IMR-90 (cell line): ENCODE data around the gene CRISP2. TPM values are rescaled to one million over a fixed set of nuclear protein-coding genes. Genes with fewer than 3 reads are reported as not detected.

Experiments used
- ATAC-seq: fragments of 200-7000 bp; cut with Tn5 transposase; 2 replicates; pipeline ENCODE4 v1.9.1; 2020; ENCODE audit warnings: low read depth, mild to moderate bottlenecking, moderate library complexity
- BruUV-seq: library from RNA; stranded (reverse); fragments of 400-500 nt; replicated peaks from 2 replicates; lab custom pipeline; 2021; lab: Mats Ljungman, UMichigan
- CTCF ChIA-PET: fragments of 300-600 bp; formaldehyde crosslinking; extraction: SDS; loops from one replicate; lab custom pipeline; 2021; ENCODE audit warnings: antibody characterized with exemption; lab: Yijun Ruan, JAX
- POLR2A ChIA-PET: fragments of 300-600 bp; sonication (Branson Sonifier 250); formaldehyde crosslinking; loops from one replicate; lab custom pipeline; 2022; ENCODE audit warnings: antibody characterized with exemption; ENCODE audit not compliant: unreplicated experiment; lab: Charles Lee
- DNase-seq: peaks from one replicate; pipeline ENCODE4 v3.0.0; 2013
- H2AFZ ChIP-seq: replicated peaks from 2 replicates; pipeline ENCODE3; 2013; ENCODE audit warnings: low read length, mild to moderate bottlenecking; ENCODE audit not compliant: poor library complexity
- H2AK5ac ChIP-seq: 2 replicates; pipeline ENCODE4 v1.6.1; 2013; ENCODE audit warnings: low read depth, low read length, inconsistent platforms
- H2AK9ac ChIP-seq: replicated peaks from 2 replicates; pipeline ENCODE3; 2013; ENCODE audit warnings: mild to moderate bottlenecking, low read depth, low read length, moderate library complexity; ENCODE audit not compliant: poor library complexity
- H2BK120ac ChIP-seq: 2 replicates; pipeline ENCODE4 v1.6.1; 2013; ENCODE audit warnings: low read depth, low read length, inconsistent platforms
- H2BK15ac ChIP-seq: 3 replicates; pipeline ENCODE4 v1.6.1; 2013; ENCODE audit warnings: low read depth, low read length, inconsistent platforms
- H2BK20ac ChIP-seq: 2 replicates; pipeline ENCODE4 v1.6.1; 2013; ENCODE audit warnings: low read depth, mild to moderate bottlenecking, inconsistent platforms, low read length, moderate library complexity
- H2BK5ac ChIP-seq: 2 replicates; pipeline ENCODE4 v1.6.1; 2013; ENCODE audit warnings: mild to moderate bottlenecking, low read depth, low read length, inconsistent platforms; ENCODE audit not compliant: poor library complexity, severe bottlenecking
- H3K14ac ChIP-seq: replicated peaks from 2 replicates; pipeline ENCODE4 v1.6.1; 2013; ENCODE audit warnings: low read depth, low read length, inconsistent platforms
- H3K18ac ChIP-seq: 2 replicates; pipeline ENCODE4 v1.6.1; 2013; ENCODE audit warnings: low read depth, low read length, control low read depth
- H3K23ac ChIP-seq: 2 replicates; pipeline ENCODE4 v1.6.1; 2013; ENCODE audit warnings: low read depth, low read length, inconsistent platforms
- H3K27ac ChIP-seq: 2 replicates; pipeline ENCODE4 v1.5.1; 2013; ENCODE audit warnings: mild to moderate bottlenecking, control low read depth, low read length; ENCODE audit not compliant: insufficient read depth
- H3K27me3 ChIP-seq: 2 replicates; pipeline ENCODE4 v1.6.1; 2013; ENCODE audit warnings: low read length; ENCODE audit not compliant: control insufficient read depth, insufficient read depth
- H3K36me3 ChIP-seq: 2 replicates; pipeline ENCODE4 v1.6.1; 2013; ENCODE audit warnings: low read length, mixed read lengths; ENCODE audit not compliant: control insufficient read depth, insufficient read depth
- H3K4ac ChIP-seq: 2 replicates; pipeline ENCODE4 v1.6.1; 2013; ENCODE audit warnings: low read depth, low read length, inconsistent platforms
- H3K4me1 ChIP-seq: 2 replicates; pipeline ENCODE4 v1.6.1; 2013; ENCODE audit warnings: low read length, mixed read lengths; ENCODE audit not compliant: control insufficient read depth, insufficient read depth
- H3K4me2 ChIP-seq: 2 replicates; pipeline ENCODE4 v1.6.1; 2013; ENCODE audit warnings: low read depth, mild to moderate bottlenecking, control low read depth, low read length, moderate library complexity
- H3K4me3 ChIP-seq: 2 replicates; pipeline ENCODE4 v1.5.1; 2013; ENCODE audit warnings: low read depth, mild to moderate bottlenecking, control low read depth, low read length, moderate library complexity; ENCODE audit not compliant: insufficient read depth
- H3K56ac ChIP-seq: 2 replicates; pipeline ENCODE4 v1.6.1; 2013; ENCODE audit warnings: low read length, inconsistent platforms; ENCODE audit not compliant: insufficient read depth; ENCODE audit errors: extremely low read depth
- H3K79me1 ChIP-seq, 2 experiments: 2 replicates each; pipeline ENCODE4 v1.6.1; 2013; ENCODE audit warnings: low read length in 2 of 2, inconsistent platforms in 1 of 2, low read depth in 1 of 2
- H3K9ac ChIP-seq: 2 replicates; pipeline ENCODE4 v1.6.1; 2013; ENCODE audit warnings: low read depth, low read length, control low read depth
- H3K9me1 ChIP-seq: 2 replicates; pipeline ENCODE4 v1.6.1; 2013; ENCODE audit warnings: low read length, inconsistent platforms; ENCODE audit not compliant: insufficient read depth
- H3K9me3 ChIP-seq: 2 replicates; pipeline ENCODE4 v1.6.1; 2013; ENCODE audit warnings: low read length; ENCODE audit not compliant: control insufficient read depth, insufficient read depth
- H4K20me1 ChIP-seq: 2 replicates; pipeline ENCODE4 v1.6.1; 2013; ENCODE audit warnings: low read length, inconsistent platforms; ENCODE audit not compliant: insufficient read depth
- H4K5ac ChIP-seq: 2 replicates; pipeline ENCODE4 v1.6.1; 2013; ENCODE audit warnings: mild to moderate bottlenecking, low read depth, low read length, control low read depth
- H4K8ac ChIP-seq, 2 experiments: 2 replicates each; pipeline ENCODE4 v1.6.1; 2013; ENCODE audit warnings: low read depth in 2 of 2, low read length in 2 of 2, control low read depth in 1 of 2, inconsistent platforms in 1 of 2
- H4K91ac ChIP-seq: 2 replicates; pipeline ENCODE4 v1.6.1; 2013; ENCODE audit warnings: low read depth, low read length, inconsistent platforms; ENCODE audit not compliant: insufficient read depth
- BHLHE40 ChIP-seq: fragments of 150-350 bp; IDR thresholded peaks from 2 replicates; pipeline ENCODE4 v1.6.1; 2016; ENCODE audit warnings: mild to moderate bottlenecking, low read depth, low read length
- CEBPB ChIP-seq: IDR thresholded peaks from 2 replicates; pipeline ENCODE4 v1.6.1; 2012; ENCODE audit warnings: low read depth, low read length, improper control_type of control experiment
- CHD1 ChIP-seq: IDR thresholded peaks from 2 replicates; pipeline ENCODE4 v1.6.1; 2012; ENCODE audit warnings: low read depth, low read length, improper control_type of control experiment
- FOS ChIP-seq: fragments of 150-350 bp; IDR thresholded peaks from 2 replicates; pipeline ENCODE4 v1.6.1; 2016; ENCODE audit warnings: low read depth, low read length
- MAFK ChIP-seq: IDR thresholded peaks from 2 replicates; pipeline ENCODE4 v1.6.1; 2012; ENCODE audit warnings: low read depth, low read length, improper control_type of control experiment
- MAZ ChIP-seq: IDR thresholded peaks from 2 replicates; pipeline ENCODE4 v1.6.1; 2012; ENCODE audit warnings: low read depth, mild to moderate bottlenecking, low read length, improper control_type of control experiment, moderate library complexity, borderline replicate concordance
- NFE2L2 ChIP-seq: fragments of 150-350 bp; IDR thresholded peaks from 2 replicates; pipeline ENCODE4 v1.6.1; 2016; ENCODE audit warnings: low read depth, mild to moderate bottlenecking, low read length
- POLR2A ChIP-seq: IDR thresholded peaks from 2 replicates; pipeline ENCODE4 v1.6.1; 2012; ENCODE audit warnings: mild to moderate bottlenecking, low read depth, low read length
- RAD21 ChIP-seq: IDR thresholded peaks from 2 replicates; pipeline ENCODE4 v1.6.1; 2012; ENCODE audit warnings: low read length, improper control_type of control experiment
- RCOR1 ChIP-seq: IDR thresholded peaks from 2 replicates; pipeline ENCODE4 v1.6.1; 2012; ENCODE audit warnings: mild to moderate bottlenecking, low read length, improper control_type of control experiment; ENCODE audit not compliant: insufficient replicate concordance
- RFX5 ChIP-seq: IDR thresholded peaks from 2 replicates; pipeline ENCODE4 v1.8.0; 2012; ENCODE audit warnings: low read depth, mild to moderate bottlenecking, low read length, moderate library complexity
- SMC3 ChIP-seq: fragments of 150-350 bp; IDR thresholded peaks from 2 replicates; pipeline ENCODE4 v1.6.1; 2016; ENCODE audit warnings: low read depth, mild to moderate bottlenecking, antibody characterized with exemption, low read length, moderate library complexity
- WGBS, 2 experiments: methylation state at CpG; one replicate each; pipeline versions ENCODE4 v1.1.5 to v1.1.7; 2013; ENCODE audit warnings: missing lambda C conversion rate in 2 of 2; ENCODE audit not compliant: insufficient read length in 1 of 2; ENCODE audit errors: extremely low coverage in 2 of 2; 5-methylcytosine and 5-hydroxymethylcytosine counted together
- dilution Hi-C: fragments of 300-500 bp; cut with HindIII; formaldehyde crosslinking; loops from one replicate; pipeline ENCODE4 v1.14.3; 2018; ENCODE audit warnings: low sequenced_read_pairs; ENCODE audit not compliant: unreplicated experiment
- in situ Hi-C: fragments of 300-500 bp; cut with MboI; formaldehyde crosslinking; loops from 3 replicates; pipeline ENCODE4 v1.14.3; 2019; ENCODE audit warnings: low sequenced_read_pairs, inconsistent platforms, mixed read lengths
- intact Hi-C: fragments of 100-400 bp; cut with micrococcal nuclease; formaldehyde crosslinking; loops from 2 replicates; pipeline ENCODE4 v1.10.0; 2022
- polyA plus RNA-seq, 3 experiments: library from polyadenylated mRNA; depleted of rRNA; stranded (reverse); fragments of >200 nt; gene quantifications; 2 replicates each; pipeline ENCODE4 v1.2.3, GENCODE V29; 2012; ENCODE audit warnings: low replicate concordance in 1 of 3
- total RNA-seq: library from RNA; depleted of rRNA; stranded (reverse); fragments of >200 nt; gene quantifications from 2 replicates; pipeline ENCODE4 v1.2.3, GENCODE V29; 2012
- TF ChIP-seq, protein P1 (sequence below): fragments of 150-350 bp; IDR thresholded peaks from 2 replicates; pipeline ENCODE4 v1.6.1; 2017; ENCODE audit warnings: mild to moderate bottlenecking, antibody characterized with exemption, low read length, low read depth
- TF ChIP-seq, protein P2 (sequence below): conservative IDR thresholded peaks from 2 replicates; pipeline ENCODE4 v1.5.1; 2012; ENCODE audit warnings: mild to moderate bottlenecking, low read depth, low read length, improper control_type of control experiment
- TF ChIP-seq, protein P3 (sequence below): fragments of 150-350 bp; IDR thresholded peaks from 2 replicates; pipeline ENCODE4 v1.6.1; 2016; ENCODE audit warnings: low read depth, mild to moderate bottlenecking, low read length, moderate library complexity, borderline replicate concordance

The CRISP2 gene
- total and polyA plus RNA-seq, 2 of the 4 experiments (the other 2 are of a cell fraction) = not detected

DNA sequence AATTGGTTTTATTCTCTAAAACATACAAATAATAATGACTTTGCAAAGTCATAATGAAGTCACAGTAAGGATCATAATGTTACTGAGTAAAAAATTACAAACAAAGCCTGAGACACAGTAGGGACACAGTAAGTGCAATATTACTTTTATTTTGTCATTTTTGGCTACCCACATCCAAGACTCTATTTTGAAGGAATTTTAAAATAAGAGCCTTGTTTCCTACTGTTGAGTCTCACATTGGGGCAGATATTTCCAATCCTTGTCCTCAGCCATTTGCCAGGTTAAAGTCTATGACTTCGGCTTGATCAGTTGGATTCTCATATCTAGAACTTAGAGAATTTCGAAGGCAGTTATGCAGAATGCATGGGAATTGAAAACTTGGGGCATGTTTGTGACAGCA lies 65.9 kb downstream of the CRISP2 start:
- no peak overlapping the region for H2AFZ ChIP-seq
- no peak overlapping the region for H3K23ac ChIP-seq
- H4K91ac ChIP-seq = no peak overlapping the region
- H3K36me3 ChIP-seq = no peaks in the 10 kb centered on the region
- no peak overlapping the region for H3K18ac ChIP-seq
- H3K9me3 ChIP-seq = no peaks in the 10 kb centered on the region
- H2BK15ac ChIP-seq = no peak overlapping the region
- BruUV-seq = no TSS peak
- H3K79me1 ChIP-seq = no peaks in the 10 kb centered on the region
- intact Hi-C loops = no loop called here
- no peak overlapping the region for H4K8ac ChIP-seq
- H4K5ac ChIP-seq = no peak overlapping the region
- in situ Hi-C loops = no loop called here
- H3K56ac ChIP-seq = no peak overlapping the region
- H3K14ac ChIP-seq = no peak overlapping the region
- H3K4me1 ChIP-seq = no peaks in the 10 kb centered on the region
- H3K4me2 ChIP-seq = no peak overlapping the region
- dilution Hi-C loops = no loop called here
- ATAC-seq (no peak), DNase-seq (no peak)
- no peak overlapping the region for H2BK20ac ChIP-seq
- no peaks in the 10 kb centered on the region for H3K9me1 ChIP-seq
- H2AK5ac ChIP-seq = no peak overlapping the region
- WGBS, 2 experiments = no CpG with 5 or more reads among the region's 2 CpGs
- CTCF ChIA-PET = no interaction called here
- H3K4ac ChIP-seq = no peak overlapping the region
- no peaks in the 10 kb centered on the region for H3K27me3 ChIP-seq
- no peak overlapping the region for H3K27ac ChIP-seq
- H3K9ac ChIP-seq = no peak overlapping the region
- TF ChIP-seq, protein P1, sequence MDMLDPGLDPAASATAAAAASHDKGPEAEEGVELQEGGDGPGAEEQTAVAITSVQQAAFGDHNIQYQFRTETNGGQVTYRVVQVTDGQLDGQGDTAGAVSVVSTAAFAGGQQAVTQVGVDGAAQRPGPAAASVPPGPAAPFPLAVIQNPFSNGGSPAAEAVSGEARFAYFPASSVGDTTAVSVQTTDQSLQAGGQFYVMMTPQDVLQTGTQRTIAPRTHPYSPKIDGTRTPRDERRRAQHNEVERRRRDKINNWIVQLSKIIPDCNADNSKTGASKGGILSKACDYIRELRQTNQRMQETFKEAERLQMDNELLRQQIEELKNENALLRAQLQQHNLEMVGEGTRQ = no peak
- no peak for TF ChIP-seq CHD1
- TF ChIP-seq MAFK = no peak
- TF ChIP-seq BHLHE40 = no peak
- no peak for TF ChIP-seq FOS
- TF ChIP-seq, protein P2, sequence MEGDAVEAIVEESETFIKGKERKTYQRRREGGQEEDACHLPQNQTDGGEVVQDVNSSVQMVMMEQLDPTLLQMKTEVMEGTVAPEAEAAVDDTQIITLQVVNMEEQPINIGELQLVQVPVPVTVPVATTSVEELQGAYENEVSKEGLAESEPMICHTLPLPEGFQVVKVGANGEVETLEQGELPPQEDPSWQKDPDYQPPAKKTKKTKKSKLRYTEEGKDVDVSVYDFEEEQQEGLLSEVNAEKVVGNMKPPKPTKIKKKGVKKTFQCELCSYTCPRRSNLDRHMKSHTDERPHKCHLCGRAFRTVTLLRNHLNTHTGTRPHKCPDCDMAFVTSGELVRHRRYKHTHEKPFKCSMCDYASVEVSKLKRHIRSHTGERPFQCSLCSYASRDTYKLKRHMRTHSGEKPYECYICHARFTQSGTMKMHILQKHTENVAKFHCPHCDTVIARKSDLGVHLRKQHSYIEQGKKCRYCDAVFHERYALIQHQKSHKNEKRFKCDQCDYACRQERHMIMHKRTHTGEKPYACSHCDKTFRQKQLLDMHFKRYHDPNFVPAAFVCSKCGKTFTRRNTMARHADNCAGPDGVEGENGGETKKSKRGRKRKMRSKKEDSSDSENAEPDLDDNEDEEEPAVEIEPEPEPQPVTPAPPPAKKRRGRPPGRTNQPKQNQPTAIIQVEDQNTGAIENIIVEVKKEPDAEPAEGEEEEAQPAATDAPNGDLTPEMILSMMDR = no peak
- TF ChIP-seq NFE2L2 = no peak
- TF ChIP-seq SMC3 = no peak
- no peak for TF ChIP-seq MAZ
- TF ChIP-seq RAD21 = no peak
- TF ChIP-seq, protein P3, sequence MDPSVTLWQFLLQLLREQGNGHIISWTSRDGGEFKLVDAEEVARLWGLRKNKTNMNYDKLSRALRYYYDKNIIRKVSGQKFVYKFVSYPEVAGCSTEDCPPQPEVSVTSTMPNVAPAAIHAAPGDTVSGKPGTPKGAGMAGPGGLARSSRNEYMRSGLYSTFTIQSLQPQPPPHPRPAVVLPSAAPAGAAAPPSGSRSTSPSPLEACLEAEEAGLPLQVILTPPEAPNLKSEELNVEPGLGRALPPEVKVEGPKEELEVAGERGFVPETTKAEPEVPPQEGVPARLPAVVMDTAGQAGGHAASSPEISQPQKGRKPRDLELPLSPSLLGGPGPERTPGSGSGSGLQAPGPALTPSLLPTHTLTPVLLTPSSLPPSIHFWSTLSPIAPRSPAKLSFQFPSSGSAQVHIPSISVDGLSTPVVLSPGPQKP = no peak
- no peak for TF ChIP-seq CEBPB
- TF ChIP-seq POLR2A = no peak
- no peak for TF ChIP-seq RCOR1
- TF ChIP-seq RFX5 = no peak
- H2BK120ac ChIP-seq = no peak overlapping the region
- H4K20me1 ChIP-seq = no peaks in the 10 kb centered on the region
- no peak overlapping the region for H2AK9ac ChIP-seq
- POLR2A ChIA-PET = no interaction called here
- H2BK5ac ChIP-seq = no peak overlapping the region
- no peak overlapping the region for H3K4me3 ChIP-seq
